SH-SY5Y (cell line): ENCODE results near the gene UNC5C.

Experiments used
- GATA2 ChIP-seq: IDR thresholded peaks from 2 replicates; pipeline ENCODE4 v1.6.1; 2011; ENCODE audit warnings: mild to moderate bottlenecking, low read depth, low read length
- GATA3 ChIP-seq: IDR thresholded peaks from 2 replicates; pipeline ENCODE4 v1.6.1; 2011; ENCODE audit warnings: low read depth, mild to moderate bottlenecking, low read length, moderate library complexity

DNA sequence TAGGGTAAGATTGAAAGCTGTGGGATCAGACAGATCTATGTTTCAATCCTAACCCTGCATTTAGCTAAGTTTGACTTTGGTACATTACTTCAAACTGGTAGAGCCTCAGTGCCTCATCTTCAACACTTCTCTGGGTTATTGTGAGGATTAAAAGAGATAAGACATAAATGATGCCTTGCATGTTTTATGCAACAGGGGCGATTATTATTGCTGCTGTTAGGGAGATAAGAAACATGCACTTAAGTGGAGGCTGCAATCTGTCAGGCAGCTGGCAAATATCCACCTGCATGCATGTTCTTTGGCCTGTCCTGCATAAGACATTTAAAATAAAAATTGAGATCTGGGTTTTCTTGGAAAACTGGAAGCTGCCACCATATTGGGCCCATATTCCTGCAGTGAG, 24.6 kb downstream of the UNC5C start:
- TF ChIP-seq GATA3 = peak; percentile 87
- TF ChIP-seq GATA2 = peak; percentile 93
